ENCODE data around the gene SLC5A2.

The SLC5A2 gene

GRCh38 chr16:31489298-31489564 lies 6.3 kb downstream of the SLC5A2 start:
- Histone ChIP-seq H3K14ac (ENCODE audit: low read length in 2 of 2) (no peak overlapping the region), H3K27ac (ENCODE audit: low read length, poor library complexity, severe bottlenecking) (no peak overlapping the region), H4K8ac (ENCODE audit: low read length) (no peak overlapping the region), H3K36me3 (ENCODE audit: control insufficient read depth in 1 of 2, insufficient read depth in 2 of 2, low read depth in 1 of 2, low read length in 2 of 2) (peaks cover 23 to 51% of the 10 kb centered on the region in 2 experiments), H2AK5ac (ENCODE audit: low read length, severe bottlenecking) (no peak overlapping the region), H3K4me3 (ENCODE audit: insufficient read depth in 1 of 2, low read depth in 1 of 2, low read length in 2 of 2) (no peak overlapping the region), H2BK12ac (ENCODE audit: low read length in 2 of 2) (no peak overlapping the region), H3K4ac (ENCODE audit: low read depth in 1 of 2, low read length in 2 of 2) (no peak overlapping the region), H3K79me1 (replicated peaks; ENCODE audit: low read length, poor library complexity, severe bottlenecking) (no peaks in the 10 kb centered on the region), H4K91ac (ENCODE audit: low read length) (no peak overlapping the region), H3K18ac (ENCODE audit: low read depth in 1 of 2, low read length in 2 of 2) (no peak overlapping the region), H2BK15ac (ENCODE audit: low read depth, poor library complexity, severe bottlenecking) (no peak overlapping the region), H3K4me2 (ENCODE audit: low read length, poor library complexity, severe bottlenecking) (no peak overlapping the region), H2BK5ac (ENCODE audit: low read depth, low read length, poor library complexity, severe bottlenecking) (no peak overlapping the region), H3K4me1 (ENCODE audit: control insufficient read depth, insufficient read depth, low read depth, low read length) (peaks cover 32% of the 10 kb centered on the region), H3K23ac (ENCODE audit: low read length in 2 of 2) (no peak overlapping the region), H3K27me3 (ENCODE audit: control insufficient read depth in 1 of 2, insufficient read depth in 1 of 2, low read length in 2 of 2) (peaks cover 0 to 49% of the 10 kb centered on the region in 2 experiments), H3K9me3 (ENCODE audit: control insufficient read depth, low read length) (no peaks in the 10 kb centered on the region), H2BK120ac (ENCODE audit: low read depth, low read length) (no peak overlapping the region), H3K9ac (ENCODE audit: low read length) (no peak overlapping the region), H2AFZ (ENCODE audit: low read depth, low read length) (no peak overlapping the region)
- DNase-seq, result no peak
- WGBS, result 90% methylated on average over 7 of the region's 7 CpGs

- no peak overlapping the region for H2AK5ac ChIP-seq (ENCODE audit: low read length, severe bottlenecking)
- H3K9me3 ChIP-seq (ENCODE audit: control insufficient read depth, low read length), result no peaks in the 10 kb centered on the region
- no peak overlapping the region for H3K4me3 ChIP-seq (ENCODE audit: insufficient read depth in 1 of 2, low read depth in 1 of 2, low read length in 2 of 2)
- H3K79me1 ChIP-seq (replicated peaks; ENCODE audit: low read length, poor library complexity, severe bottlenecking), result no peaks in the 10 kb centered on the region
- H2AFZ ChIP-seq (ENCODE audit: low read depth, low read length), result no peak overlapping the region
- H3K27ac ChIP-seq (ENCODE audit: low read length, poor library complexity, severe bottlenecking), result no peak overlapping the region
- no peak overlapping the region for H3K14ac ChIP-seq (ENCODE audit: low read length in 2 of 2)
- H3K36me3 ChIP-seq (ENCODE audit: control insufficient read depth in 1 of 2, insufficient read depth in 2 of 2, low read depth in 1 of 2, low read length in 2 of 2), result peaks cover 26 to 51% of the 10 kb centered on the region in 2 experiments
- peaks cover 0 to 42% of the 10 kb centered on the region in 2 experiments for H3K27me3 ChIP-seq (ENCODE audit: control insufficient read depth in 1 of 2, insufficient read depth in 1 of 2, low read length in 2 of 2)
- H4K8ac ChIP-seq (ENCODE audit: low read length), result no peak overlapping the region
- no peak overlapping the region for H3K4me2 ChIP-seq (ENCODE audit: low read length, poor library complexity, severe bottlenecking)
- DNase-seq, result no peak
- no peak overlapping the region for H3K4ac ChIP-seq (ENCODE audit: low read depth in 1 of 2, low read length in 2 of 2)
- H2BK12ac ChIP-seq (ENCODE audit: low read length in 2 of 2), result no peak overlapping the region
- no peak overlapping the region for H2BK120ac ChIP-seq (ENCODE audit: low read depth, low read length)
- no peak overlapping the region for H3K9ac ChIP-seq (ENCODE audit: low read length)
- H3K4me1 ChIP-seq (ENCODE audit: control insufficient read depth, insufficient read depth, low read depth, low read length), result peaks cover 27% of the 10 kb centered on the region
- WGBS, result 96% methylated on average over 22 of the region's 22 CpGs
- H2BK5ac ChIP-seq (ENCODE audit: low read depth, low read length, poor library complexity, severe bottlenecking), result no peak overlapping the region
- H3K18ac ChIP-seq (ENCODE audit: low read depth in 1 of 2, low read length in 2 of 2), result no peak overlapping the region
- no peak overlapping the region for H3K23ac ChIP-seq (ENCODE audit: low read length in 2 of 2)
- H2BK15ac ChIP-seq (ENCODE audit: low read depth, poor library complexity, severe bottlenecking), result no peak overlapping the region
- H4K91ac ChIP-seq (ENCODE audit: low read length), result no peak overlapping the region
Measured at GRCh38 chr16:31489616-31490584, 7.0 kb downstream of the SLC5A2 start.

- peaks cover 0 to 22% of the 10 kb centered on the region in 2 experiments for H3K27me3 ChIP-seq (ENCODE audit: control insufficient read depth in 1 of 2, insufficient read depth in 1 of 2, low read length in 2 of 2)
- no peak overlapping the region for H3K18ac ChIP-seq (ENCODE audit: low read depth in 1 of 2, low read length in 2 of 2)
- H2AK5ac ChIP-seq (ENCODE audit: low read length, severe bottlenecking), result no peak overlapping the region
- H2BK120ac ChIP-seq (ENCODE audit: low read depth, low read length), result no peak overlapping the region
- H3K9ac ChIP-seq (ENCODE audit: low read length), result no peak overlapping the region
- H2BK12ac ChIP-seq (ENCODE audit: low read length in 2 of 2), result no peak overlapping the region
- no peak for DNase-seq
- peaks cover 20% of the 10 kb centered on the region for H3K4me1 ChIP-seq (ENCODE audit: control insufficient read depth, insufficient read depth, low read depth, low read length)
- no peak overlapping the region for H4K91ac ChIP-seq (ENCODE audit: low read length)
- H3K4me3 ChIP-seq (ENCODE audit: insufficient read depth in 1 of 2, low read depth in 1 of 2, low read length in 2 of 2), result no peak overlapping the region
- H3K23ac ChIP-seq (ENCODE audit: low read length in 2 of 2), result no peak overlapping the region
- peaks cover 46 to 68% of the 10 kb centered on the region in 2 experiments for H3K36me3 ChIP-seq (ENCODE audit: control insufficient read depth in 1 of 2, insufficient read depth in 2 of 2, low read depth in 1 of 2, low read length in 2 of 2)
- H3K4me2 ChIP-seq (ENCODE audit: low read length, poor library complexity, severe bottlenecking), result no peak overlapping the region
- WGBS, result 97% methylated on average over 8 of the region's 8 CpGs
- H3K79me1 ChIP-seq (replicated peaks; ENCODE audit: low read length, poor library complexity, severe bottlenecking), result no peaks in the 10 kb centered on the region
- H2BK15ac ChIP-seq (ENCODE audit: low read depth, poor library complexity, severe bottlenecking), result no peak overlapping the region
- no peak overlapping the region for H3K14ac ChIP-seq (ENCODE audit: low read length in 2 of 2)
- no peak overlapping the region for H3K4ac ChIP-seq (ENCODE audit: low read depth in 1 of 2, low read length in 2 of 2)
- H4K8ac ChIP-seq (ENCODE audit: low read length), result no peak overlapping the region
- H3K27ac ChIP-seq (ENCODE audit: low read length, poor library complexity, severe bottlenecking), result no peak overlapping the region
- H2AFZ ChIP-seq (ENCODE audit: low read depth, low read length), result no peak overlapping the region
- H2BK5ac ChIP-seq (ENCODE audit: low read depth, low read length, poor library complexity, severe bottlenecking), result no peak overlapping the region
- no peaks in the 10 kb centered on the region for H3K9me3 ChIP-seq (ENCODE audit: control insufficient read depth, low read length)
Measured at GRCh38 chr16:31491778-31492418, 9.0 kb downstream of the SLC5A2 start.

- Histone ChIP-seq H4K8ac (ENCODE audit: low read length) (no peak overlapping the region), H2BK5ac (ENCODE audit: low read depth, low read length, poor library complexity, severe bottlenecking) (no peak overlapping the region), H3K79me1 (replicated peaks; ENCODE audit: low read length, poor library complexity, severe bottlenecking) (peaks cover 4% of the 10 kb centered on the region), H2AK5ac (ENCODE audit: low read length, severe bottlenecking) (no peak overlapping the region), H3K14ac (ENCODE audit: low read length in 2 of 2) (no peak overlapping the region), H3K9ac (ENCODE audit: low read length) (no peak overlapping the region), H2BK15ac (ENCODE audit: low read depth, poor library complexity, severe bottlenecking) (no peak overlapping the region), H3K4me1 (ENCODE audit: control insufficient read depth, insufficient read depth, low read depth, low read length) (peaks cover 3% of the 10 kb centered on the region), H4K91ac (ENCODE audit: low read length) (no peak overlapping the region), H3K18ac (ENCODE audit: low read depth in 1 of 2, low read length in 2 of 2) (no peak overlapping the region), H2BK120ac (ENCODE audit: low read depth, low read length) (no peak overlapping the region), H3K9me3 (ENCODE audit: control insufficient read depth, low read length) (no peaks in the 10 kb centered on the region), H3K27me3 (ENCODE audit: control insufficient read depth in 1 of 2, insufficient read depth in 1 of 2, low read length in 2 of 2) (peaks cover 0 to 5% of the 10 kb centered on the region in 2 experiments), H3K36me3 (ENCODE audit: control insufficient read depth in 1 of 2, insufficient read depth in 2 of 2, low read depth in 1 of 2, low read length in 2 of 2) (peaks cover 62 to 81% of the 10 kb centered on the region in 2 experiments), H3K4ac (ENCODE audit: low read depth in 1 of 2, low read length in 2 of 2) (no peak overlapping the region), H3K23ac (ENCODE audit: low read length in 2 of 2) (no peak overlapping the region), H3K4me3 (ENCODE audit: insufficient read depth in 1 of 2, low read depth in 1 of 2, low read length in 2 of 2) (no peak overlapping the region), H2BK12ac (ENCODE audit: low read length in 2 of 2) (no peak overlapping the region), H3K27ac (ENCODE audit: low read length, poor library complexity, severe bottlenecking) (no peak overlapping the region), H2AFZ (ENCODE audit: low read depth, low read length) (no peak overlapping the region), H3K4me2 (ENCODE audit: low read length, poor library complexity, severe bottlenecking) (no peak overlapping the region)
- DNase-seq, result no peak
- WGBS, result 96% methylated on average over 17 of the region's 18 CpGs
Measured at GRCh38 chr16:31493506-31494125, 10.7 kb downstream of the SLC5A2 start.
